ENCODE data around the gene PRRT3. TPM values are rescaled to one million over a fixed set of nuclear protein-coding genes. Genes with fewer than 3 reads are reported as not detected.
A peak's percentile ranks its signal among the peaks of the same experiment; 100 is the strongest.

The PRRT3 gene
- total and polyA plus RNA-seq, 9 of the 15 experiments (the other 6 are each of a cell fraction or from before 2014, with no cell fraction given): 0.06 to 1.9 (median 1.2) TPM

DNA sequence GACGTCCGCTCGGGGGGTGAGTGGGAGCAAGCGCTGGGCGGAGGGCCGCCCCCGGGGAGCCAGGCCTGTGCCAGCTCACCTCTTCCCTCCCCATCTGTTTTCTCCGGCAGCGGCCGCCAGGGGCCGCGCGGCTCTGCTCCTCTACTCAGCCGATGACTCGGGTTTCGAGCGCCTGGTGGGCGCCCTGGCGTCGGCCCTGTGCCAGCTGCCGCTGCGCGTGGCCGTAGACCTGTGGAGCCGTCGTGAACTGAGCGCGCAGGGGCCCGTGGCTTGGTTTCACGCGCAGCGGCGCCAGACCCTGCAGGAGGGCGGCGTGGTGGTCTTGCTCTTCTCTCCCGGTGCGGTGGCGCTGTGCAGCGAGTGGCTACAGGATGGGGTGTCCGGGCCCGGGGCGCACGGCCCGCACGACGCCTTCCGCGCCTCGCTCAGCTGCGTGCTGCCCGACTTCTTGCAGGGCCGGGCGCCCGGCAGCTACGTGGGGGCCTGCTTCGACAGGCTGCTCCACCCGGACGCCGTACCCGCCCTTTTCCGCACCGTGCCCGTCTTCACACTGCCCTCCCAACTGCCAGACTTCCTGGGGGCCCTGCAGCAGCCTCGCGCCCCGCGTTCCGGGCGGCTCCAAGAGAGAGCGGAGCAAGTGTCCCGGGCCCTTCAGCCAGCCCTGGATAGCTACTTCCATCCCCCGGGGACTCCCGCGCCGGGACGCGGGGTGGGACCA, 19.2 kb downstream of the PRRT3 start (continued):
- TF ChIP-seq, protein P1, sequence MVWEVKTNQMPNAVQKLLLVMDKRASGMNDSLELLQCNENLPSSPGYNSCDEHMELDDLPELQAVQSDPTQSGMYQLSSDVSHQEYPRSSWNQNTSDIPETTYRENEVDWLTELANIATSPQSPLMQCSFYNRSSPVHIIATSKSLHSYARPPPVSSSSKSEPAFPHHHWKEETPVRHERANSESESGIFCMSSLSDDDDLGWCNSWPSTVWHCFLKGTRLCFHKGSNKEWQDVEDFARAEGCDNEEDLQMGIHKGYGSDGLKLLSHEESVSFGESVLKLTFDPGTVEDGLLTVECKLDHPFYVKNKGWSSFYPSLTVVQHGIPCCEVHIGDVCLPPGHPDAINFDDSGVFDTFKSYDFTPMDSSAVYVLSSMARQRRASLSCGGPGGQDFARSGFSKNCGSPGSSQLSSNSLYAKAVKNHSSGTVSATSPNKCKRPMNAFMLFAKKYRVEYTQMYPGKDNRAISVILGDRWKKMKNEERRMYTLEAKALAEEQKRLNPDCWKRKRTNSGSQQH (CRISPR knock-in tag; IDR thresholded peaks at IDR 0.05): no peak; the same call in 1 of the 2 replicates
- TF ChIP-seq ZNF699 (CRISPR knock-in tag; IDR thresholded peaks at IDR 0.05; ENCODE audit: insufficient replicate concordance) (no peak), THRAP3 (IDR thresholded peaks at IDR 0.05; ENCODE audit: borderline replicate concordance) (no peak), PTRF (tag; IDR thresholded peaks at IDR 0.05) (no peak), NELFE (IDR thresholded peaks at IDR 0.05; ENCODE audit: insufficient read depth, insufficient read length) (no peak), PHB (CRISPR knock-in tag; IDR thresholded peaks at IDR 0.05) (0 out of 2 replicates have a peak, but pooled peaks have one; percentile 11), ZNF445 (CRISPR knock-in tag; IDR thresholded peaks at IDR 0.05; ENCODE audit: low read depth) (no peak), SAP30 (IDR thresholded peaks at IDR 0.05; ENCODE audit: borderline replicate concordance, insufficient read depth, low read depth, low read length, poor library complexity, severe bottlenecking) (peak; percentile 65), ZNF217 (CRISPR knock-in tag; IDR thresholded peaks at IDR 0.05) (no peak)
- TF ChIP-seq, protein P2, sequence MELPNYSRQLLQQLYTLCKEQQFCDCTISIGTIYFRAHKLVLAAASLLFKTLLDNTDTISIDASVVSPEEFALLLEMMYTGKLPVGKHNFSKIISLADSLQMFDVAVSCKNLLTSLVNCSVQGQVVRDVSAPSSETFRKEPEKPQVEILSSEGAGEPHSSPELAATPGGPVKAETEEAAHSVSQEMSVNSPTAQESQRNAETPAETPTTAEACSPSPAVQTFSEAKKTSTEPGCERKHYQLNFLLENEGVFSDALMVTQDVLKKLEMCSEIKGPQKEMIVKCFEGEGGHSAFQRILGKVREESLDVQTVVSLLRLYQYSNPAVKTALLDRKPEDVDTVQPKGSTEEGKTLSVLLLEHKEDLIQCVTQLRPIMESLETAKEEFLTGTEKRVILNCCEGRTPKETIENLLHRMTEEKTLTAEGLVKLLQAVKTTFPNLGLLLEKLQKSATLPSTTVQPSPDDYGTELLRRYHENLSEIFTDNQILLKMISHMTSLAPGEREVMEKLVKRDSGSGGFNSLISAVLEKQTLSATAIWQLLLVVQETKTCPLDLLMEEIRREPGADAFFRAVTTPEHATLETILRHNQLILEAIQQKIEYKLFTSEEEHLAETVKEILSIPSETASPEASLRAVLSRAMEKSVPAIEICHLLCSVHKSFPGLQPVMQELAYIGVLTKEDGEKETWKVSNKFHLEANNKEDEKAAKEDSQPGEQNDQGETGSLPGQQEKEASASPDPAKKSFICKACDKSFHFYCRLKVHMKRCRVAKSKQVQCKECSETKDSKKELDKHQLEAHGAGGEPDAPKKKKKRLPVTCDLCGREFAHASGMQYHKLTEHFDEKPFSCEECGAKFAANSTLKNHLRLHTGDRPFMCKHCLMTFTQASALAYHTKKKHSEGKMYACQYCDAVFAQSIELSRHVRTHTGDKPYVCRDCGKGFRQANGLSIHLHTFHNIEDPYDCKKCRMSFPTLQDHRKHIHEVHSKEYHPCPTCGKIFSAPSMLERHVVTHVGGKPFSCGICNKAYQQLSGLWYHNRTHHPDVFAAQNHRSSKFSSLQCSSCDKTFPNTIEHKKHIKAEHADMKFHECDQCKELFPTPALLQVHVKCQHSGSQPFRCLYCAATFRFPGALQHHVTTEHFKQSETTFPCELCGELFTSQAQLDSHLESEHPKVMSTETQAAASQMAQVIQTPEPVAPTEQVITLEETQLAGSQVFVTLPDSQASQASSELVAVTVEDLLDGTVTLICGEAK (IDR thresholded peaks at IDR 0.05): peak; percentile 63; the same call in 1 of the 2 replicates
- TF ChIP-seq, protein P2 (CRISPR knock-in tag; IDR thresholded peaks at IDR 0.05): no peak
- TF ChIP-seq, protein P3, sequence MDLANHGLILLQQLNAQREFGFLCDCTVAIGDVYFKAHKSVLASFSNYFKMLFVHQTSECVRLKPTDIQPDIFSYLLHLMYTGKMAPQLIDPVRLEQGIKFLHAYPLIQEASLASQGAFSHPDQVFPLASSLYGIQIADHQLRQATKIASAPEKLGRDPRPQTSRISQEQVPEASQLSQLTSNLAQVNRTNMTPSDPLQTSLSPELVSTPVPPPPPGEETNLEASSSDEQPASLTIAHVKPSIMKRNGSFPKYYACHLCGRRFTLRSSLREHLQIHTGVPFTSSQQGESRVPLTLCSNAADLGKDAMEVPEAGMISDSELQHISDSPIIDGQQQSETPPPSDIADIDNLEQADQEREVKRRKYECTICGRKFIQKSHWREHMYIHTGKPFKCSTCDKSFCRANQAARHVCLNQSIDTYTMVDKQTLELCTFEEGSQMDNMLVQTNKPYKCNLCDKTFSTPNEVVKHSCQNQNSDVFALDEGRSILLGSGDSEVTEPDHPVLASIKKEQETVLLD (IDR thresholded peaks at IDR 0.05): no peak

Measured in K562 (cell line).